Measurements from ENCODE around the gene SLC17A9. TPM values are rescaled to one million over a fixed set of nuclear protein-coding genes. Genes with fewer than 3 reads are reported as not detected.

SLC17A9 gene
- total RNA-seq, 1 experiment from 2014 or later = not detected

- no peak overlapping the region; the same call in 1 of the 2 replicates for H3K9ac ChIP-seq (ENCODE audit: low read length)
- H3K4me1 ChIP-seq (ENCODE audit: insufficient read depth, low read length) = peaks cover 18% of the 10 kb centered on the region
- H3K9me2 ChIP-seq (replicated peaks; ENCODE audit: low read length) = no peaks in the 10 kb centered on the region
- H2AFZ ChIP-seq (ENCODE audit: low read length) = no peak overlapping the region
- H3K27ac ChIP-seq (ENCODE audit: low read length) = no peak overlapping the region
- DNase-seq (peak; percentile 34), ATAC-seq (peak; percentile 34)
- BruUV-seq (replicated peaks) = no TSS peak
- peaks cover 56% of the 10 kb centered on the region for H4K20me1 ChIP-seq (ENCODE audit: low read length)
- peaks cover 98% of the 10 kb centered on the region for H3K79me2 ChIP-seq (ENCODE audit: low read length)
- H3K4me3 ChIP-seq (ENCODE audit: low read length) = peak overlapping the region; percentile 46; the same call in 1 of the 2 replicates
- peaks cover 15% of the 10 kb centered on the region; the same call in 1 of the 2 replicates for H3K36me3 ChIP-seq (ENCODE audit: low read depth, low read length)
- peak overlapping the region; percentile 76 for H3K4me2 ChIP-seq (ENCODE audit: low read length)
- TF ChIP-seq CTCF (conservative IDR thresholded peaks at IDR 0.05; ENCODE audit: low read depth, low read length) (no peak), EZH2phosphoT487 (IDR thresholded peaks at IDR 0.05; ENCODE audit: borderline replicate concordance, low read length) (no peak), EZH2 (IDR thresholded peaks at IDR 0.05; ENCODE audit: low read length, unreplicated experiment) (no peak)
- H3K27me3 ChIP-seq (ENCODE audit: low read length) = no peaks in the 10 kb centered on the region
- H3K9me3 ChIP-seq (ENCODE audit: low read length) = no peaks in the 10 kb centered on the region
- ChIA-PET POLR2A (ENCODE audit: unreplicated experiment) (no interaction called here), CTCF (no interaction called here)
- H3F3A ChIP-seq (ENCODE audit: low read length, unreplicated experiment) = no peaks in the 10 kb centered on the region
- intact Hi-C loops (cut with micrococcal nuclease) = loop anchor here (1.0 to 10.0 kb wide), 3 partner anchors 8 to 603 kb away; no protein-coding TSS in a partner anchor
These were observed 23.4 kb upstream of the SLC17A9 start for GRCh38 chr20:62929051-62929538.

GRCh38 chr20:62931464-62931863, 21.0 kb upstream of the SLC17A9 start:
- H3K36me3 ChIP-seq (ENCODE audit: low read depth, low read length) = peaks cover 33% of the 10 kb centered on the region
- no peak overlapping the region for H3K4me2 ChIP-seq (ENCODE audit: low read length)
- CTCF ChIA-PET = no interaction called here
- H3K4me1 ChIP-seq (ENCODE audit: insufficient read depth, low read length) = peaks cover 18% of the 10 kb centered on the region
- no peaks in the 10 kb centered on the region for H3K9me3 ChIP-seq (ENCODE audit: low read length)
- H3K27me3 ChIP-seq (ENCODE audit: low read length) = no peaks in the 10 kb centered on the region
- no peak overlapping the region for H3K27ac ChIP-seq (ENCODE audit: low read length)
- peaks cover 99% of the 10 kb centered on the region for H3K79me2 ChIP-seq (ENCODE audit: low read length)
- intact Hi-C loops (cut with micrococcal nuclease) = no loop called here
- no TSS peak for BruUV-seq (replicated peaks)
- no peaks in the 10 kb centered on the region for H3F3A ChIP-seq (ENCODE audit: low read length, unreplicated experiment)
- ATAC-seq (no peak), DNase-seq (no peak)
- no peak overlapping the region for H3K9ac ChIP-seq (ENCODE audit: low read length)
- H2AFZ ChIP-seq (ENCODE audit: low read length) = no peak overlapping the region
- peaks cover 65% of the 10 kb centered on the region for H4K20me1 ChIP-seq (ENCODE audit: low read length)
- H3K9me2 ChIP-seq (replicated peaks; ENCODE audit: low read length) = no peaks in the 10 kb centered on the region
- H3K4me3 ChIP-seq (ENCODE audit: low read length) = no peak overlapping the region
- TF ChIP-seq EZH2phosphoT487 (IDR thresholded peaks at IDR 0.05; ENCODE audit: borderline replicate concordance, low read length) (no peak), CTCF (conservative IDR thresholded peaks at IDR 0.05; ENCODE audit: low read depth, low read length) (no peak), EZH2 (IDR thresholded peaks at IDR 0.05; ENCODE audit: low read length, unreplicated experiment) (no peak)
- POLR2A ChIA-PET (ENCODE audit: unreplicated experiment) = no interaction called here

DNA sequence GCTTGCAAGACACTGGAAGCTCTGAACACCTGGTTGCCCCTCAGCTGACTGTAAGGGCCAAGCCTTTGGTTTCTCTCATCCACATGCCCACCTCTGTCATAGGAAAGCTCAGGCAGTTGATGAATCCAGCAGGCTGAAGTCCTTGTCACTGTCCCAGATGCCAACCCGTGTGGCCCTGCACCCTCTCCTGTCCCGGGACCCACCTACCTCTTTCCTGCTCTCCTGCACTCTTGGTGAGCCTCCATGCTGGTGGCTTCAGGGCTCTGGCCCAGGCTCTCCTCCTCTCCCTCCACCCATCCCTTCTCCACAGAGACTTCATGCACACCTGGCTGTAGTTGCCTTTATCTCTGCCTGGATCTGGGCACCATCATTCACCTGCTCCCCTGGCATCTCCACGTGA, 18.5 kb upstream of the SLC17A9 start:
- H3K9ac ChIP-seq (ENCODE audit: low read length) = no peak overlapping the region
- peaks cover 30% of the 10 kb centered on the region for H3K36me3 ChIP-seq (ENCODE audit: low read depth, low read length)
- POLR2A ChIA-PET (ENCODE audit: unreplicated experiment) = no interaction called here
- H3K9me2 ChIP-seq (replicated peaks; ENCODE audit: low read length) = no peaks in the 10 kb centered on the region
- H3K4me2 ChIP-seq (ENCODE audit: low read length) = no peak overlapping the region
- H3K9me3 ChIP-seq (ENCODE audit: low read length) = no peaks in the 10 kb centered on the region
- CTCF ChIA-PET = no interaction called here
- H3K27ac ChIP-seq (ENCODE audit: low read length) = no peak overlapping the region
- peaks cover 66% of the 10 kb centered on the region for H4K20me1 ChIP-seq (ENCODE audit: low read length)
- no peaks in the 10 kb centered on the region for H3K27me3 ChIP-seq (ENCODE audit: low read length)
- H3K79me2 ChIP-seq (ENCODE audit: low read length) = peaks cover 95% of the 10 kb centered on the region
- peaks cover 9% of the 10 kb centered on the region for H3K4me1 ChIP-seq (ENCODE audit: insufficient read depth, low read length)
- intact Hi-C loops (cut with micrococcal nuclease) = no loop called here
- H2AFZ ChIP-seq (ENCODE audit: low read length) = no peak overlapping the region
- ATAC-seq = no peak
- no peak for DNase-seq
- TF ChIP-seq EZH2 (IDR thresholded peaks at IDR 0.05; ENCODE audit: low read length, unreplicated experiment) (no peak), CTCF (conservative IDR thresholded peaks at IDR 0.05; ENCODE audit: low read depth, low read length) (no peak), EZH2phosphoT487 (IDR thresholded peaks at IDR 0.05; ENCODE audit: borderline replicate concordance, low read length) (no peak)
- H3K4me3 ChIP-seq (ENCODE audit: low read length) = no peak overlapping the region
- BruUV-seq (replicated peaks) = no TSS peak
- no peaks in the 10 kb centered on the region for H3F3A ChIP-seq (ENCODE audit: low read length, unreplicated experiment)
